ENCODE data around the gene AKIRIN1.
"Not testable (repeated sequence)": the region's sequence is repeated elsewhere in the genome, so short reads cannot be mapped to it uniquely, and the experiment has no call there.

AKIRIN1 gene

GRCh38 chr1:39046613-39047210 is 55.6 kb downstream of the AKIRIN1 start:
- DNase-seq, result no peak

DNA sequence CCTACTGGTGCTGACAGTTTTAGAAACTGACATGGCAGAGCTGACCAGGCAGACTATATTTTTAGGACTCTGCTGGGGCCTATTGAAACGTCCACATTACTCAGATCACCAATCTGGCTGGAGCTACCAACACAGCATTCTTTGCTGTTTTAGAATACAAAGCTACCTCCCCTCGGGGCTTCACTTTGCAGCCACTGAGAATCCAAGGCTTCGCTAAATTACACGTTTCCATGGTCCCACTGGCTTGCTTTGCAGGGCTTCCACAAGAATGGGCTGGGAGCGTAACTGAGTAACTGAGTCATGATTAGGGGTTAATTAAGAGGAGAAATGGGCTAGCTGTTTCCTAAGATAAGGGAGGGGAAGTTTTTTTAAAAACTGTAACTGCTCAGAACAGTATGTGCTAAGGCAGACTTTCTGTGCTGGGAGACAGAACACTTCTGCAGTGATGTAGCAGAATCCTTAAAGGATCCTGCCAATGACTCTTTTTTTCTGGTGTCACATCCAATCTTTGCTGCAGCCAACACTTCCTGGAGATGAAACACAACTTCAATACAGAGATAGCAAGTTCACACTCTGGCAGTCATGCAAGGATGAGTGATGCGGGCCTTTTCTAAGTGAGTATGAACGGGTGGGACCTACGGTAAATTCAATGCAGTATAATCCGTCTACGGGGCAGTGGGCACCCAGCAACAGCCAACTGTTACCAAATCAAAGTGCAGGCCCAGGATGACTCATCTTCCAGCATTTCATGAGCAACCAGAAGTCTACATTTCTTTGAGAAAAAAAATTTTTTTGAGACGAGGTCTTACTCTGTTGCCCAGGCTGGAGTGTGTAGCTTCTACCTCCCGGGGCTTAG is 56.5 kb downstream of the AKIRIN1 start:
- no peak for DNase-seq

DNA sequence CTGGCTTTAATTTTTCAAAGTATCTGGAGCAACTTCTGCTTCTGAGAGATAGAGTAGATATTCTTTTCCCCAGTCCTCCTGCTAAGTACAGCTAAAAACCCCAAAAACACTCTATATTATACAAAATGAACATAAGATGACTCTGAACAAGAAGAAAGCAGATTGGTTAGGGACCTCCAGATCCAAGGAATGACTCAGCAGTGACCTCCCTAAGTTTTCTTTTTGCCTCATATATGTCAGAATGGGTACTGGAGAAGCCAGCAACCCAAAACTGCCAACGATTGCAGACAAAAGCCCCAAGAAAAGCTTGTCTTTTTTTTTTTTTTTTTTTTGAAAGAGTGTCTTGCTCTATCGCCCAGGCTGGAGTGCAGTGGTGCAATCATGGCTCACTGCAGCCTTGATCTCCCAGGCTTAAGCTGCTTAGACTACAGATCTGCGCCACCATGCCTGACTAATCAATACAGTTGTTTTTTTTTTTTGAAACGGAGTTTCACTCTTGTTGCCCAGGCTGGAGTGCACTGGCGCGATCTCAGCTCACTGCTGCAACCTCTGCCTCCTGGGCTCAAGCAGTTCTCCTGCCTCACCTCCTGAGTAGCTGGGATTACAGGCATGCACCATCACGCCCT is 57.8 kb downstream of the AKIRIN1 start:
- no peak for DNase-seq

GRCh38 chr1:39050001-39050400 is 58.9 kb downstream of the AKIRIN1 start:
- no peak for DNase-seq

DNA sequence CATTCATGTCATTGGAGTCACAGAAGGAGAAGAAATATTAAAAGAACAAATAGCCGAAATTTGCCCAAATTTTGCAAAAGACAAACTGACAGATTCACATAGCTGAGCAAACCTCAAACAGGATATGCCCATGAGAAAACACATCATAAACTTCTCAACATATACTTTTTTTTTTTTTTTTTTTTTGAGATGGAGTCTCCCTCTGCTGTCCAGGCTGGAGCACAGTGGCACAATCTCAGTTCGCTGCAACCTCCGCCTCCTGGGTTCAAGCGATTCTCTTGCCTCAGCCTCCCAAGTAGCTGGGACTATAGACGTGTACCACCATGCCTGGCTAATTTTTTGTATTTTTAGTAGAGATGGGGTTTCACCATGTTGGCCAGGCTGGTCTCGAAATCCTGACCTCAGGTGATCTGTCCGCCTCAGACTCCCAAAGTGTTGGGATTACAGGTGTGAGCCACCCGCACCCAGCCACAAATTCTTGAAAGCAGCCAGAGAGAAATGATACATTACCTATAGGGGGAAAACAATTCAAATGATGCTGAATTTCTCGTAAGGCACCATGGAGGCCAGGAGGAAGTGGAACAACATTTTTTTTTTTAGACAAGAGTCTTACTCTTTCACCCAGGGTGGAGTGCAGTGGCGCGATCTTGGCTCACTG is 60.2 kb downstream of the AKIRIN1 start:
- DNase-seq, result not testable (repeated sequence)

- DNase-seq, result no peak
Measured at GRCh38 chr1:39051956-39052355, 60.9 kb downstream of the AKIRIN1 start.

DNA sequence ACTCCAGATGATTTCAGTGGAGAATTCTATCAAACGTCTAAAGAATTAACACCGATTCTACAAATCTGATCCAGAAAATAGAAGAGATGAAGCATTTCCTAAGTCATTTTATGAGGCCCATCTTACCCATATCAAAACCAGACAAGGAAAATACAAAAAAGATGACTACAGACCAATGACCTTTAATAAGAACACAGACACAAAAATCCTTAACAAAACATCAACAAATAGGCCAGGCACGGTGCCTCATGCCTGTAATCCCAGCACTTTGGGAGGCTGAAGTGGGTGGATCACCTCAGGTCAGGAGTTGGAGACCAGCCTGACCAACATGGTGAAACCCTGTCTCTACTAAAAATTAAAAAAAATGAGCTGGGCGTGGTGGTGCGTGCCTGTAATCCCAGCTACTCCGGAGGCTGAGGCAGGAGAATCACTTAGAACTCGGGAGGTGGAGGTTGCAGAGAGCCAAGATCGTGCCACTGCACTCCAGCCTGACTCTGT is 64.2 kb downstream of the AKIRIN1 start:
- not testable (repeated sequence) for DNase-seq
